Measurements from ENCODE around the gene POLE. TPM values are rescaled to one million over a fixed set of nuclear protein-coding genes. Genes with fewer than 3 reads are reported as not detected.

Gene POLE
- total RNA-seq, 1 donor from 2014 or later, result 10.5 TPM

GRCh38 chr12:132618683-132619043, 68.5 kb downstream of the POLE start, which contains the start of gene P2RX2:
Gene P2RX2, plus strand, starts transcription at chr12:132618776. Its CDS starts 41 bp downstream, at chr12:132618817.
- no peak within 1 kb of the TSS for H3K4me3 ChIP-seq (ENCODE audit: low read depth, low read length)
- no peaks in the 10 kb centered on the region for H3K36me3 ChIP-seq (ENCODE audit: control insufficient read depth, insufficient read depth, low read length)
- H3K27me3 ChIP-seq (ENCODE audit: control insufficient read depth, insufficient read depth, low read length), result peaks cover 17% of the 10 kb centered on the region
- DNase-seq (ENCODE audit: low read depth) (no peak), FAIRE-seq (no peak)
- TF ChIP-seq, protein P1, sequence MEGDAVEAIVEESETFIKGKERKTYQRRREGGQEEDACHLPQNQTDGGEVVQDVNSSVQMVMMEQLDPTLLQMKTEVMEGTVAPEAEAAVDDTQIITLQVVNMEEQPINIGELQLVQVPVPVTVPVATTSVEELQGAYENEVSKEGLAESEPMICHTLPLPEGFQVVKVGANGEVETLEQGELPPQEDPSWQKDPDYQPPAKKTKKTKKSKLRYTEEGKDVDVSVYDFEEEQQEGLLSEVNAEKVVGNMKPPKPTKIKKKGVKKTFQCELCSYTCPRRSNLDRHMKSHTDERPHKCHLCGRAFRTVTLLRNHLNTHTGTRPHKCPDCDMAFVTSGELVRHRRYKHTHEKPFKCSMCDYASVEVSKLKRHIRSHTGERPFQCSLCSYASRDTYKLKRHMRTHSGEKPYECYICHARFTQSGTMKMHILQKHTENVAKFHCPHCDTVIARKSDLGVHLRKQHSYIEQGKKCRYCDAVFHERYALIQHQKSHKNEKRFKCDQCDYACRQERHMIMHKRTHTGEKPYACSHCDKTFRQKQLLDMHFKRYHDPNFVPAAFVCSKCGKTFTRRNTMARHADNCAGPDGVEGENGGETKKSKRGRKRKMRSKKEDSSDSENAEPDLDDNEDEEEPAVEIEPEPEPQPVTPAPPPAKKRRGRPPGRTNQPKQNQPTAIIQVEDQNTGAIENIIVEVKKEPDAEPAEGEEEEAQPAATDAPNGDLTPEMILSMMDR (IDR thresholded peaks at IDR 0.05; ENCODE audit: insufficient read depth, low read length, severe bottlenecking), result no peak

DNA sequence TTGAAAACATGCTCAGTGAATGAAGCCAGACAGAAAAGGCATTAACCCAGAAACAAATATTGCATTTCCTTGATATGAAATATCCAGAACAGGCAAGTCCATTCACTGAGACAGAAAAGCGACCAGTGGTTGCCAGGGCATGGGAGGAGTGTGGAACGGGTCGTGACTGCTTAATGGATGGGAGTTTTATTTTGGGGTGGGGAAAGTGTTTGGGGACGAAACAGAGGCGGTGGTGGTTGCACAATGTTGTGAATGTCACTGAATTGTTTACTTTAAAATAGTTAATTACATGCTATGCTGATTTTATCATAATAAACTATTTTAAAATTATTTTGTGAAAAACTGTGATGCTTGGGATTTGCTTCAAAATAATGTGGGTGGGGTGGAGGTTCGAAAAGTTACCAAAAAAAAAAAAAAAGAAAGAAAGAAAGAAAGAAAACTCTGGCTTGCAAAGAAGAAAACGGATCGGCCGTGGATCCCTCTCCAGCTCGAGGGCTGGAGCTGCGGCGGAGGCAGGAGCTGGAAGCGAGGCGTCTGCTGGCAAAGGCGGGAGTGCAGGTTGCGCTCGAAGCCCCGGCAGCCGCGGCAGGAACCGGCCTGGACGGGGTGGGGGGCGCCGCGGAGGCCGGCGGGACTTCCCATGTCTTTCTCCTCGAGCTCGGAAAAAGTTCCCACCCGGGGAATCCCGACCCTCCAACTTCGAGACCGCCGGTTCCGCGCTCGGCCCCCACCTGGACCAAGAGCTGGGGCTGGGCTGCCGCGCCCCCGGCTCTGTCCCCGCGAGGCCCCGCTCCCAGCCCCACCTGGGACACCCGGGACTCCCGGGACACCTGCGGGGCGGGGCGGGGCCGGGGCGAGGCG, 69.1 kb downstream of the POLE start:
- FAIRE-seq (no peak), DNase-seq (ENCODE audit: low read depth) (no peak)
- H3K4me3 ChIP-seq (ENCODE audit: low read depth, low read length), result no peak overlapping the region
- TF ChIP-seq, protein P1 (IDR thresholded peaks at IDR 0.05; ENCODE audit: insufficient read depth, low read length, severe bottlenecking), result no peak
- H3K27me3 ChIP-seq (ENCODE audit: control insufficient read depth, insufficient read depth, low read length), result peaks cover 17% of the 10 kb centered on the region
- H3K36me3 ChIP-seq (ENCODE audit: control insufficient read depth, insufficient read depth, low read length), result no peaks in the 10 kb centered on the region

DNA sequence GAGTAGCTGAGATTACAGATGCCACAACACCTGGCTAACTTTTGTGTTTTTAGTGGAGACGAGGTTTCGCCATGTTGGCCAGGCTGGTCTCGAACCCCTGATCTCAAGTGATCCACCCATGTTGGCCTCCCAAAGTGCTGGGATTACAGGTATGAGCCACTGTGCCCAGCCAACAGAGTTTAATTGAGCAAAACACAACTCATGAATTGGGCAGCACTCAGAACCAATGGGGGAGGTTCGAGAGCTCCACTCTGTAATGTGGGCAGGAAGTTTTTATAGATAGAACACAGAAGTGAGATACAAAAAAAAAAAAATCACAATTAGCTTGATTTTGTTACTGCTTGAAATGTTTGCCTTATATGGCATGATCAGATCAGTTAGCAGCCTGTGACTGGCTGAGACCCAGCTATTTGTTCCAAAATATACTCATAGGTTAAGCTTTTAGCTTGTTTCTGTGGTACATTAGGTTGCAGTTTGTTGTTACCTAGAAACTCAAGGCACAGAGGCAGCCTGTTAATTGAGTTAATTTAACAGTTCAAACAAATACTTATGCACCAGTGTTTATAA, 69.9 kb downstream of the POLE start:
- no peak for FAIRE-seq
- no peak for DNase-seq (ENCODE audit: low read depth)

GRCh38 chr12:132615579-132616038, 71.5 kb downstream of the POLE start:
- FAIRE-seq (peak; percentile 7), DNase-seq (ENCODE audit: low read depth) (no peak)
- peaks cover 17% of the 10 kb centered on the region for H3K27me3 ChIP-seq (ENCODE audit: control insufficient read depth, insufficient read depth, low read length)
- no peaks in the 10 kb centered on the region for H3K36me3 ChIP-seq (ENCODE audit: control insufficient read depth, insufficient read depth, low read length)
- H3K4me3 ChIP-seq (ENCODE audit: low read depth, low read length), result no peak overlapping the region
- TF ChIP-seq, protein P1 (IDR thresholded peaks at IDR 0.05; ENCODE audit: insufficient read depth, low read length, severe bottlenecking), result no peak

More for the DNA sequence above, 69.9 kb downstream of the POLE start:
- Histone ChIP-seq H3K4me3 (ENCODE audit: low read depth, low read length) (no peak overlapping the region), H3K27me3 (ENCODE audit: control insufficient read depth, insufficient read depth, low read length) (peaks cover 17% of the 10 kb centered on the region), H3K36me3 (ENCODE audit: control insufficient read depth, insufficient read depth, low read length) (no peaks in the 10 kb centered on the region)
- TF ChIP-seq, protein P1 (IDR thresholded peaks at IDR 0.05; ENCODE audit: insufficient read depth, low read length, severe bottlenecking), result no peak

DNA sequence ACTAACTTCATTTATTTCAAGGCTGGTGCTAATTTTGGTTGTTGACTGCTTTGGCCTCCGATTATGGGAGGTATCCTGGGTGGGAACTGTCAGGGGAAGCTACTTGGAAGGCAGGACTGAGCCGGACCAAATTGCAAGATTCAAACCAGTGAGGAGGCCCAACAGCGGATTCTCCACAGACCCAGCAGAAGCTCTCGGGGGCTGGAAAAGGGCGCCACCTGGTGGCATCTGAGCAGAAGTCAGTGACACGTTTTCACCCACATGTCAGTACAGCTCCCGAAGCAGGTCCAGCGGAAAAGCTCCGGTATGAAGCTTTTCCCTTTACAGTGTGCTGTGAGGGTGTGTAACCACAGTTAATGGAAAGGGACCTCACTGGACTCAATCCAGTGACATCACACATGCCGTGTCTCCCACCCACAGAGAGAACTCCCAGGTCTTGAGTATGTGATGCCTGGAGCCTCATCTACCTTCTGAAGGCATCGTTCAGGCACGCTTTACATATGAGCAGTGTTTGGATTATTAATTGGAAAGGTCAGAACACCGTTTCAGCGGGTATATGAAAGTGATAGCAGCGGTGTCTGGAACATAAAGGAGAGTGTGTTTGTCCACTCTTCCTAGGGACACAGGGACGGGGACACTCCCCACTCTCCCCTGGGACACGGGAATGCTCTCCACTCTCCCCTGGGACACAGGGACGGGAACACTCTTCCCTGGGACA, 72.1 kb downstream of the POLE start:
- DNase-seq (ENCODE audit: low read depth), result peak; percentile 63
- TF ChIP-seq, protein P1 (IDR thresholded peaks at IDR 0.05; ENCODE audit: insufficient read depth, low read length, severe bottlenecking), result peak; percentile 91
- Histone ChIP-seq H3K36me3 (ENCODE audit: control insufficient read depth, insufficient read depth, low read length) (no peaks in the 10 kb centered on the region), H3K4me3 (ENCODE audit: low read depth, low read length) (no peak overlapping the region), H3K27me3 (ENCODE audit: control insufficient read depth, insufficient read depth, low read length) (peaks cover 20% of the 10 kb centered on the region)
- FAIRE-seq, result peak; percentile 47

Data from bronchial epithelial cell (primary cell).